AG09309 (cell line): Measurements from ENCODE around the gene MRPL50.

Experiments
- DNase-seq: peaks from one replicate; pipeline ENCODE4 v3.0.0-alpha.2; 2010; ENCODE audit warnings: low read depth
- H3K4me3 ChIP-seq: 2 replicates; pipeline ENCODE4 v1.5.1; 2011; ENCODE audit warnings: mild to moderate bottlenecking, low read depth, low read length, moderate library complexity; ENCODE audit not compliant: control insufficient read depth
- CTCF ChIP-seq: IDR thresholded peaks from 2 replicates; pipeline ENCODE4 v1.5.1; 2011; ENCODE audit warnings: mild to moderate bottlenecking, low read depth, low read length, inconsistent platforms; ENCODE audit not compliant: insufficient read depth, control insufficient read depth; ENCODE audit errors: missing control alignments

The MRPL50 gene

GRCh38 chr9:101432740-101433139, 34.3 kb upstream of the MRPL50 start:
- no peak for TF ChIP-seq CTCF
- H3K4me3 ChIP-seq, result no peak overlapping the region
- DNase-seq, result no peak

DNA sequence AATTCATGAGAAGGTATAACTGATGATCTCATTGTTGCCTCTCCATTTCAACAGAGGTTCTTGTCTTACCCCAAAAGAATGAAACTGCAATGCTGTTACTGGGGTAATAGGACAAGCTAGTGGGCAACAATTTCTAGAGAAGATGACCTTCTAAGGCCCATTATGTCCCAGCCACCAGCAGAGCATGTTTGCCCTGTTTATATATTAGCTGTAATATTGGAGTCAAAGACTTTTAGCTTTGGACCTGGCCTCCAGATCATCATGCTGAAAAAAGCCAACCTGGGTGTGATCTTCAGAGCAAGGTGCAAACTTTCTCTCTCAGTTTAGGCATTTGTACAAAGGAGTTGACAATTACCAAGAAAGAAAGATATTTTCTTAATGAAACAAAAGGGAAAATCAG, 33.8 kb upstream of the MRPL50 start:
- DNase-seq, result no peak
- TF ChIP-seq CTCF, result no peak
- H3K4me3 ChIP-seq, result no peak overlapping the region

- no peak for DNase-seq
- H3K4me3 ChIP-seq, result no peak overlapping the region
- no peak for TF ChIP-seq CTCF
Observed at GRCh38 chr9:101429736-101430135, 31.3 kb upstream of the MRPL50 start.

GRCh38 chr9:101428909-101429308, 30.5 kb upstream of the MRPL50 start:
- no peak overlapping the region for H3K4me3 ChIP-seq
- no peak for TF ChIP-seq CTCF
- DNase-seq, result no peak

- TF ChIP-seq CTCF, result no peak
- H3K4me3 ChIP-seq, result no peak overlapping the region
- DNase-seq, result no peak
Observed at GRCh38 chr9:101427957-101428655, 29.7 kb upstream of the MRPL50 start.

GRCh38 chr9:101427358-101427757, 28.9 kb upstream of the MRPL50 start:
- DNase-seq, result no peak
- no peak for TF ChIP-seq CTCF
- no peak overlapping the region for H3K4me3 ChIP-seq
